Measurements from ENCODE around the gene CAMKMT. TPM values are rescaled to one million over a fixed set of nuclear protein-coding genes. Genes with fewer than 3 reads are reported as not detected.

Gene CAMKMT
- total RNA-seq, 4 donors from 2014 or later = 4.5 to 57.9 (median 15.4) TPM

- WGBS, 2 donors (ENCODE audit: low coverage in 1 of 2) = 43 to 53% methylated on average over 1 of the region's 1 CpG
- H3K4me1 ChIP-seq = no peaks in the 10 kb centered on the region
- H3K36me3 ChIP-seq = no peaks in the 10 kb centered on the region
- no peaks in the 10 kb centered on the region for H3K27me3 ChIP-seq
- H3K4me3 ChIP-seq = no peak overlapping the region
- H3K27ac ChIP-seq = no peak overlapping the region
- intact Hi-C loops (cut with DNase I; ENCODE audit: low total_unique reads) (no loop called here), in situ Hi-C loops (cut with MboI; ENCODE audit: low pct_ligation_motif_present in 1 of 4, low pct_unique_long_range_greater_than_20kb in 1 of 4, low sequenced_read_pairs in 3 of 4) (no loop called here)
- TF ChIP-seq POLR2AphosphoS5 (IDR thresholded peaks at IDR 0.05) = no peak
- TF ChIP-seq POLR2A (IDR thresholded peaks at IDR 0.05) = no peak
- TF ChIP-seq EP300 (IDR thresholded peaks at IDR 0.05; ENCODE audit: low read depth) = no peak
- TF ChIP-seq, protein P1, sequence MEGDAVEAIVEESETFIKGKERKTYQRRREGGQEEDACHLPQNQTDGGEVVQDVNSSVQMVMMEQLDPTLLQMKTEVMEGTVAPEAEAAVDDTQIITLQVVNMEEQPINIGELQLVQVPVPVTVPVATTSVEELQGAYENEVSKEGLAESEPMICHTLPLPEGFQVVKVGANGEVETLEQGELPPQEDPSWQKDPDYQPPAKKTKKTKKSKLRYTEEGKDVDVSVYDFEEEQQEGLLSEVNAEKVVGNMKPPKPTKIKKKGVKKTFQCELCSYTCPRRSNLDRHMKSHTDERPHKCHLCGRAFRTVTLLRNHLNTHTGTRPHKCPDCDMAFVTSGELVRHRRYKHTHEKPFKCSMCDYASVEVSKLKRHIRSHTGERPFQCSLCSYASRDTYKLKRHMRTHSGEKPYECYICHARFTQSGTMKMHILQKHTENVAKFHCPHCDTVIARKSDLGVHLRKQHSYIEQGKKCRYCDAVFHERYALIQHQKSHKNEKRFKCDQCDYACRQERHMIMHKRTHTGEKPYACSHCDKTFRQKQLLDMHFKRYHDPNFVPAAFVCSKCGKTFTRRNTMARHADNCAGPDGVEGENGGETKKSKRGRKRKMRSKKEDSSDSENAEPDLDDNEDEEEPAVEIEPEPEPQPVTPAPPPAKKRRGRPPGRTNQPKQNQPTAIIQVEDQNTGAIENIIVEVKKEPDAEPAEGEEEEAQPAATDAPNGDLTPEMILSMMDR (IDR thresholded peaks at IDR 0.05) = no peak
- H3K9me3 ChIP-seq = no peaks in the 10 kb centered on the region
- DNase-seq = no peak
Observed at GRCh38 chr2:44599130-44599529, 237.4 kb downstream of the CAMKMT start.

- no peaks in the 10 kb centered on the region for H3K4me1 ChIP-seq
- no peak for DNase-seq
- no peaks in the 10 kb centered on the region for H3K27me3 ChIP-seq
- H3K4me3 ChIP-seq = no peak overlapping the region
- TF ChIP-seq POLR2A (IDR thresholded peaks at IDR 0.05) (no peak), EP300 (IDR thresholded peaks at IDR 0.05; ENCODE audit: low read depth) (no peak), POLR2AphosphoS5 (IDR thresholded peaks at IDR 0.05) (no peak)
- TF ChIP-seq, protein P1 (IDR thresholded peaks at IDR 0.05) = no peak
- no peak overlapping the region for H3K27ac ChIP-seq
- H3K36me3 ChIP-seq = no peaks in the 10 kb centered on the region
- intact Hi-C loops (cut with DNase I; ENCODE audit: low total_unique reads) (no loop called here), in situ Hi-C loops (cut with MboI; ENCODE audit: low pct_ligation_motif_present in 1 of 4, low pct_unique_long_range_greater_than_20kb in 1 of 4, low sequenced_read_pairs in 3 of 4) (no loop called here)
- H3K9me3 ChIP-seq = no peaks in the 10 kb centered on the region
- 86 to 94% methylated on average over 6 of the region's 6 CpGs for WGBS, 2 donors (ENCODE audit: low coverage in 1 of 2)
Observed at GRCh38 chr2:44602446-44602845, 240.7 kb downstream of the CAMKMT start.

DNA sequence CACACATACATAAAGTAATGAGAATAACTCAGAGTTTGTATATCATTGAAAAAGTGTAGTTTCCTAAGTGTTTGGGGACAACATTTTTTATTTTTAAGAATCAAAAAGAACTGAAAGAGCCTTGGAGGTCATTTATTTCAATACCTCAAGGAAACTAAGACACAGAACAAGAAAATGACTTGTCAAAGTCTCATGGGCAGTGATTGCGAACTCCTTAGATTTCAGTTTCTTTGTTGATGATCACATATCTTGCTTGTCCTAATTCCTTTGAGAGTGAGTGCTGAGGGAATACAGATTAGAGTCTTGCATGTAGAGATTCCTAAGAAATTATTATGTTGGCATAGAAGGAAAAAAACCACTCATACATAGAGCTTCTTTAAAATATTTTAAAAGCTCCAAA is 243.8 kb downstream of the CAMKMT start:
- Histone ChIP-seq H3K4me1 (no peaks in the 10 kb centered on the region), H3K9me3 (no peaks in the 10 kb centered on the region), H3K4me3 (no peak overlapping the region), H3K36me3 (no peaks in the 10 kb centered on the region), H3K27me3 (no peaks in the 10 kb centered on the region), H3K27ac (no peak overlapping the region)
- 57 to 92% methylated on average over 1 of the region's 1 CpG for whole genome bisulfite sequencing, 2 donors (ENCODE audit: low coverage in 1 of 2)
- in situ Hi-C loops (cut with MboI; ENCODE audit: low pct_ligation_motif_present in 1 of 4, low pct_unique_long_range_greater_than_20kb in 1 of 4, low sequenced_read_pairs in 3 of 4) (no loop called here), intact Hi-C loops (cut with DNase I; ENCODE audit: low total_unique reads) (no loop called here)
- no peak for DNase-seq
- no peak for TF ChIP-seq POLR2AphosphoS5 (IDR thresholded peaks at IDR 0.05)
- TF ChIP-seq EP300 (IDR thresholded peaks at IDR 0.05; ENCODE audit: low read depth) = no peak
- TF ChIP-seq, protein P1 (IDR thresholded peaks at IDR 0.05) = no peak
- TF ChIP-seq POLR2A (IDR thresholded peaks at IDR 0.05) = no peak

GRCh38 chr2:44612276-44612675 is 250.5 kb downstream of the CAMKMT start:
- Histone ChIP-seq H3K4me1 (no peaks in the 10 kb centered on the region), H3K27ac (no peak overlapping the region), H3K9me3 (no peaks in the 10 kb centered on the region), H3K36me3 (no peaks in the 10 kb centered on the region), H3K4me3 (no peak overlapping the region), H3K27me3 (no peaks in the 10 kb centered on the region)
- in situ Hi-C loops (cut with MboI; ENCODE audit: low pct_ligation_motif_present in 1 of 4, low pct_unique_long_range_greater_than_20kb in 1 of 4, low sequenced_read_pairs in 3 of 4) (no loop called here), intact Hi-C loops (cut with DNase I; ENCODE audit: low total_unique reads) (no loop called here)
- no peak for DNase-seq
- 80 to 83% methylated on average over 1 of the region's 1 CpG for WGBS, 2 donors (ENCODE audit: low coverage in 1 of 2)
- TF ChIP-seq POLR2AphosphoS5 (IDR thresholded peaks at IDR 0.05) = no peak
- no peak for TF ChIP-seq POLR2A (IDR thresholded peaks at IDR 0.05)
- TF ChIP-seq, protein P1 (IDR thresholded peaks at IDR 0.05) = no peak
- TF ChIP-seq EP300 (IDR thresholded peaks at IDR 0.05; ENCODE audit: low read depth) = no peak

All from transverse colon (tissue), 4 donors.